NCI-H2029 (cell line): ENCODE measurements around the gene CBFA2T3.

Source experiments
- DNase-seq: peaks from one replicate; lab custom pipeline; 2025; lab: John Stamatoyannopoulos, UW

CBFA2T3 gene

GRCh38 chr16:88876942-88877526, 100.0 kb downstream of the CBFA2T3 start:
- DNase-seq = no peak

- no peak for DNase-seq
These were observed 101.2 kb downstream of the CBFA2T3 start for GRCh38 chr16:88875703-88876234.

DNA sequence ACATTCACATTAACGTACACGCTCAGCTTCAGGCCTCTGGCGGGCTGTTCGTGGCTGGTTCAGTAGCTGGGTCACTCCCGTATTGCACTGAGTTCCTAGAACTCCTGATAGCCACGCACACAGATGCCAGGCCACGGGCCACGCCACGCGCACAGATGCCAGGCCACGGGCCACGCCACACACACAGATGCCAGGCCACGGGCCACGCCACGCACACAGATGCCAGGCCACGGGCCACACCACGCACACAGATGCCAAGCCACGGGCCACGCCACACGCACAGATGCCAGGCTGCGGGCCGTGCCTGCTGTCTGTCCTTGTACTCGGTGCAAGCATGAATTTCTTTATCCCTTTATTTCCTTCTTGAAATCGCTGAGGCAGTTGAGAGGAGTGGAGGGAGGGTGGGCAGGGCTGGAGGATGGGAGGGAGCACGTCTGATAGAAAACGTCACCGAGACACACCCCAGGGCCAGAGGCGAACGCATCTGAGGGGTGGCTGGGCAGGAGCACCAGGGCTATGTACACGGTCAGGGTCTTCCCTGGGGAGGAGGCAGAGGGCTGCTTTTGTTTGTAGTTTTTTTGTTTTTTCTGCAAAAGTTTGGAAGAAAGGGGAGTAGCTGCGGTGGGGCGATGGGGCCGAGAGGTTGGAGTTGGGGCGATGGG, 101.9 kb downstream of the CBFA2T3 start:
- DNase-seq = no peak

DNA sequence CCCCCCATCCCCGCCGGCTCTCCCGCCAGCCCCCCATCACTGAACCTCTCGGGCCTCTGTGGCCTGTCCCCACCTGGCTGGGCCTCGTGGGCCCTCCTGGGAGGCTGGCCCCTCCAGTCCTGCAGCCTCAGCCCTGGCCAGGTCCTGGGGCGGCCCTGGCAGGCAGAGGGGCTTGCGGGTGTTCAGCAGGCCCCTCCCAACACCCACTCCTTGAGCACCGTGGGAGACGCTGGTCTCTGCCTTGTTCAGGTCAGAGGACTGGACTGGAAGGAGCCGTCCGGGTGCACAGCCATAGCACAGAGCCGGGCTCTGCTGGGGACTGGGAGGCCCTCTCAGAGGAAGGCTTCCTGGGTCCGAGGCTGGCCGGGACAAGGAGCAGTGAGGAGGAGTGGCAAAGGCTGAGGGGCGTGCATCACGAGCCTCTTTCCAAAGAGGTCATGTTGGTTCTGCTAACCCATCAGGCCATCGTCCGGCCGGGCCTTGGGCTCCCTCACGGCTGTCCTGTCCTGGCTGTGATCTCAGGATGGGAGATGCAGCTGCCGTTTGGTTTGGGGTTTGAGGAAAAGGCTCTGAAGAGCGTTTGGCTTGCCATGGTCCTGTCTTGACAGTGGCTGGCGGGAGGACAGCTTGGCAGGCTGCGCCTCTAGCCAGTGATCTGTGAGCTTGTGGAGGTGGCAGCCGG, 104.2 kb downstream of the CBFA2T3 start:
- DNase-seq = no peak

DNA sequence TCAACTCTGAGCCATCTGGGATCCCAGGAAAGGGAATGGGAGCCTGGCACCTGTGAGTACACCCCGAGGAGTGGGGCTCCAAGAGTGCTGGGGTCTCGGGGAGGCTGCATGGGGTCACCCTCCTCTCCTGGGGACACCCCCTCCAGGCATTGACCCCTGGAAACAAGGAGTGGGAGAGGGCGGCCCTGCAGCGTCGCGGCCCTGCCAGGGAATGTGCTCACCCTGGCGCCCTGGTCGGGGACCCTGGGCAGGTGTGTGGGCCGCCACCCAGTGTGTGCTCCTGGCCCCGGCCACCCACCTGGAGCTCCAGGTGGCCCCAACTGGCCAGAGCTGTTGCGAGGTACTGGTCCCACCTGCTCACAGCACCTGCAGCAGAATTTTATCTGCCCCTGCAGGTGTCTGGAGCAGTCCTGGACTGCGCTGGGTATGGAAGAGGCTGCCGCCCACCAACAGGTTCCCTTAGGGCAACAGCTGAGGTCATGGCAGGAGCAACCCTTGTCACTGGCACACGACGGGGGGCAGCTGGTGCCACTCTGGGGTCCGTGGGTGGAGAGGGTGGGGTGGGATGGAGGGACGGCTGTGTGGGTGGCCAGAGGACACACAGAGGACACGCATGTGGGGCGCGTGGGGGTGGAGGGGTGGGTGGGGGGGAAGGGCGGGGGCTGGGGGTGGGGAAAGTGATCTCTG, 105.1 kb downstream of the CBFA2T3 start:
- no peak for DNase-seq

GRCh38 chr16:88871349-88871702, 105.7 kb downstream of the CBFA2T3 start:
- DNase-seq = no peak

GRCh38 chr16:88870608-88871348, 106.2 kb downstream of the CBFA2T3 start:
- no peak for DNase-seq

GRCh38 chr16:88869673-88869980, 107.4 kb downstream of the CBFA2T3 start:
- DNase-seq = no peak

DNA sequence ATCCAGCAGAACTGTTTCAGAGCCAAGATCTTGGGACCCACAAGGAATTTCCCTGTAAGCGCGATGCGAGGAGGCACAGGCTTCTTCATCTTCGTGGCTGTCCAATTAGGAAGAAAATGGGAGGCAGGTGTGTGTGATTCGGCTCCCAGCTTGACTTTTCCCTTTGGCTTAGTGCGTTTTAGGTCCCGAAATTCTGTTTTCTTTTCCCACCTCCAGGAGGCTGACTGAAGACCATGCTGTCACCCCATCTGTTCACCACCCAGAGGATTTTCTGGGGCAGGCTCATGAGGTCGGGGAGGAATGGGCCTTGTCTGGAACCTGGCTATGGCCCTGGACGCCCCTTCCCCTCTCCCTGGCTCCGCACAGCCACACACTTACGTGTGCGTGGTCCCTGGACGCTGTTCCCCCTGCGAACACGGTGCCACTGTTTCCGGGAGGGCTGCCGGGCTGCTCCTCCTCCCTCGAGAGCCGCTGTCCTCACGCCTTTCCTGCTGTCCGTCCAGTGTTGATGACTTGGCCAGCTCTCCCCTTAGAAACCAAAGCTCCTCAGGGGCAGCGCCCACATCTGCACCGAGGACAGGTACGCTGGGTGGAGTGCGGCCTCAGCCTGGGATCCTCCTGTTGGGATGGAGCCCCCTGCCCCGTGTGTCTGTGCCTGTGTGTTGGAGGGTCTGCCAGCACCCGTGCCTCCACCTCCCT, 107.9 kb downstream of the CBFA2T3 start:
- DNase-seq = no peak

- no peak for DNase-seq
These were observed 109.3 kb downstream of the CBFA2T3 start for GRCh38 chr16:88867581-88868246.

DNA sequence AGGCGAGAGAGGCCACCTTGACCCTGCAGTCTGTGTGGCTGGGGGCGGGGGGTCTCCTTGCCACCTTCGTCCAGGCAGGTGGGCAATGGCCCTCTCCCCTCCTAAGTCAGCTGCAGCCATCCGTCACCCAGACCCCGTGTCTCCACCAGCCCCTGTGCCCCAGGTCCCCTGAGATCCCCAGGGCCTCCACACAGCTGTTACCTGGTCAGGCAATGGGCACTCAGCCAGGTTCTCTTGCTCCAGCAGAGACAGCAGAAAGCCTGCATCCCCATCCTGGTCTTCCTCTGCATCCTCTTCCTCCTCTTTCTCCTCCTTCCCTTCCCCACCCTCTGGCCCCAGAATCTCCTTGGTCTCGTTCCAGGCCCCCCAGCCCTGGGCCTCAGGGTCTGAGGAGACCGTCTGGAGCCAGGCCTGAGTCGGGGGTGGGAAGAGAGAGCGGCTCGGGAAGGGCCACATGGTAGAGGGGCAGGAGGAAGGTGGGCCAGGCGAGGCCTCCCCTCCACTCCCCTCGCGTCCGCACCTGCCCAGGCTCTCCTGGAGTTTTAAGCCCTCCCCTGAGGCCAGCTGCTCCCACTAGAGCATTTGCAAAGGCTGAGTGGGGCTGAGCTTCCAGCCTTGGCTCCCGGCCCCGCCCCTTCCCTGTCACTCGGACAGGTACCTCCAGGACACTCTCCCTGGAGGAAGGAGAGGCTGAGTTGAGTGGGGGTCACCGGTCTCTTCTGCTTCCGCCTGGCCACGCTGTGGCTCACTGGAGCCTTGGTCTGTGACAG, 110.7 kb downstream of the CBFA2T3 start, which contains the start of gene PABPN1L:
Gene PABPN1L (minus strand): TSS at position 510 of the 770 bp plus-strand sequence. CDS start 54 bp downstream, at position 456.
- DNase-seq = no peak

- DNase-seq = no peak
These were observed 111.3 kb downstream of the CBFA2T3 start for GRCh38 chr16:88865742-88866141.

DNA sequence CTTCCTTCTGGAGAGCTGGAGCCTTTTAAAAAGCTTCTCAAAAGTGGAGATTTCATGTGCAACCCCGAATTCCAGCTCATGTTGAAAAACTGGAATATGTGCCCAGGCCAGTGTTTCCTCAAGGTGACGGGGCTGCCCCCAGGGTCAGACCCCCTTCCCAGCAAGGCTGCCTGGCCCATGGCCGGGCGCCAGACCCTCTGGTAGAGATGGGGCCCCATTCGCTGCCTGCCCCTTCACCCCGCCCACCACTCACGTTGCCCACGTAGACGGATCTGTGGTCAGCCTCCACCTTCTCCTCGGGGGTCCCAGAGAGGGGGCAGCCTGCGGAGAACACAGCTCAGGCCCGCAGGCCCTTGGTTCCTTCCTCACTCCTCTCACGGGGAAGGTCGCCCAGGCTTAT, 111.7 kb downstream of the CBFA2T3 start:
- no peak for DNase-seq

GRCh38 chr16:88864521-88864920, 112.5 kb downstream of the CBFA2T3 start:
- no peak for DNase-seq

DNA sequence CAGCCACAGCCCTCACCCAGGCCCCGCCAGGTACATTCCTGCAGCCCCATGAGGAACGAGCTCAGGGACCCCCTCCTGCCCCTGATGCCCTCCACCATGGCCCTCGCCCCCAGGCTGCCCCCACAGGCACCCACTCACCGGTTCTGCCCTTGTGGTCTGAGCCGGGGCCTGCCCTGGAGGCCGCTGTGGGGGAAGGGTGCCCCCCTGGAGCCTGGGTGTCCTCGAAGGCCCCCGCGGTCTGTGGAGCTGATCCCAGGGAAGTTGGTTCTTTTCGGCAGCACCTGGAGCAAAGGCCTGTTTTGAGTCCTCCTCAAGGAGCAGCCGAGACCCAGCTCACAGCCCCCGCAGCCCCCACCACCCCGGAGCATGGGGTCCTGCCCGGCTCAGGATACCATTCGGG, 112.9 kb downstream of the CBFA2T3 start:
- DNase-seq = no peak

GRCh38 chr16:88863426-88863825, 113.6 kb downstream of the CBFA2T3 start:
- DNase-seq = no peak

GRCh38 chr16:88862968-88863367, 114.0 kb downstream of the CBFA2T3 start:
- no peak for DNase-seq

DNA sequence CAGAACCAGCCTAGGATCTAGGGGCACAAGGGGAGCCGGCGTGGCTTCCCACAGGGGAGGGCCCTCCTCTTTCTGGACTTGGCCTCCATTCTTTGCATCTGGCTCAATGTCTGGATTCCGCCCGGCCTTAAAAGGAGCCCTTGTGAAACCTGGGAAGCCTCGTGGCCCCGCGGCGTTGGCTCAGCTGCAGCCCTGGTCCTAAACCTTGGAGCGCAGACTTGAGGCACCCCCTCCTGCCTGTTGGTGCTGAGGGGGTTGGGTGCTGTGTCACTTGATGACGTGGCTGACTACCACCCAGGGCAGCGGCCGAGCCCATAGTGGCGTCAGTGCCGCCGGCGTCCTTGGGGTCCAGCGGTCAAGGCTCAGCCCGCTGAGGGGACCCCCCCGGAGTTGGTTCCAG, 115.6 kb downstream of the CBFA2T3 start:
- DNase-seq = no peak

- DNase-seq = no peak
These were observed 117.5 kb downstream of the CBFA2T3 start for GRCh38 chr16:88859381-88860091.
